Renal cortex interstitium (tissue), 11 donors: ENCODE measurements around the gene CHN2. TPM values are rescaled to one million over a fixed set of nuclear protein-coding genes. Genes with fewer than 3 reads are reported as not detected.

Experiments
- DNase-seq, 11 donors: peaks; one replicate each; pipeline ENCODE4 v3.0.0-alpha.2; 2013; ENCODE audit warnings: low read depth in 9 of 11, low spot score in 4 of 11; ENCODE audit errors: extremely low read depth in 1 of 11
- polyA plus RNA-seq, 3 donors: library from polyadenylated mRNA; unstranded; fragments of 120-200 nt; gene quantifications; one replicate each; pipeline ENCODE4 v1.2.1, GENCODE V29; 2013; ENCODE audit not compliant: insufficient read length in 3 of 3

The CHN2 gene
- polyA plus RNA-seq, 3 donors, result 16.7 to 19.2 (median 18.1) TPM

GRCh38 chr7:29363636-29364425, 169.3 kb downstream of the CHN2 start:
- no peak for DNase-seq

GRCh38 chr7:29364661-29365060, 170.1 kb downstream of the CHN2 start:
- DNase-seq, result no peak

- DNase-seq, result no peak
These were observed 170.8 kb downstream of the CHN2 start for GRCh38 chr7:29365423-29365822.

- no peak for DNase-seq
These were observed 173.2 kb downstream of the CHN2 start for GRCh38 chr7:29367784-29368183.

GRCh38 chr7:29369909-29370488, 175.4 kb downstream of the CHN2 start:
- no peak for DNase-seq

- no peak for DNase-seq
These were observed 176.1 kb downstream of the CHN2 start for GRCh38 chr7:29370531-29371314.

GRCh38 chr7:29371472-29371871, 176.9 kb downstream of the CHN2 start:
- no peak for DNase-seq

GRCh38 chr7:29372351-29373090, 177.9 kb downstream of the CHN2 start:
- no peak for DNase-seq

- DNase-seq, result no peak
These were observed 181.3 kb downstream of the CHN2 start for GRCh38 chr7:29375641-29376562.

GRCh38 chr7:29377718-29378117, 183.1 kb downstream of the CHN2 start:
- no peak for DNase-seq

- DNase-seq, result no peak
These were observed 185.0 kb downstream of the CHN2 start for GRCh38 chr7:29379551-29379950.

GRCh38 chr7:29381206-29382094, 186.9 kb downstream of the CHN2 start:
- DNase-seq, result no peak

GRCh38 chr7:29384277-29384676, 189.7 kb downstream of the CHN2 start:
- no peak for DNase-seq

GRCh38 chr7:29385214-29385814, 190.7 kb downstream of the CHN2 start:
- DNase-seq, result no peak

- DNase-seq, result no peak
These were observed 191.7 kb downstream of the CHN2 start for GRCh38 chr7:29386196-29386765.

GRCh38 chr7:29391262-29391661, 196.7 kb downstream of the CHN2 start:
- DNase-seq, result no peak

GRCh38 chr7:29394321-29394720, 199.7 kb downstream of the CHN2 start:
- DNase-seq, result no peak
